Measurements from ENCODE around the gene FAAP20.

FAAP20 gene

DNA sequence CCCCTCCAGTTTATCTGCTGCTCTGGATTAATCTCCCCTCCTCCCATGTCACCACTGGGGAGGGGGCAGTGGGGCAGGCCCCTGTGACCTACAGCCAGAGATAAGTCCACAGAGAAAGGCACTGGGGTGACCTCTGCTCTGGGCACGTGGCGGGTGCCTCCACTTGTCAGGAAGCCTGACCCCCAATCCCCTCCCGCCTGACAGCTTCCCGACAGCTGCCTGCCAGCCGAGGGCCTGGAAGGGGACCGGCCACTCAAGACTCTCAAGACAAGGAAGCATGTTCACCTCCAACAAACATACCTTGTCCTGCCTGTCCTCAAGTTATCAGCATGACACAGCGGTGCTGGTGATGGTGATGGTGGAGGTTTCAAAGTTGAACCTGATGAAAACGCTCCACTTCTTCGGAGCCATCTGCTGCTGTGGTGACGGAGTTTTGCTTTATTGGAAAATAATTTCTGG lies 3.2 kb upstream of the FAAP20 start:
- TF ChIP-seq CTCF (IDR thresholded peaks at IDR 0.05): no peak
- peak overlapping the region; percentile 41 to 93 for H3K27ac ChIP-seq
- H3K36me3 ChIP-seq: no peaks in the 10 kb centered on the region
- intact Hi-C loops (cut with DNase I; ENCODE audit: low total_unique reads): loop anchor here (5.0 kb wide), 1 partner anchor 35 kb away; no protein-coding TSS in a partner anchor
- H3K27me3 ChIP-seq: no peaks in the 10 kb centered on the region
- no peak overlapping the region for H3K4me3 ChIP-seq
- DNase-seq: no peak
- H3K9me3 ChIP-seq: no peaks in the 10 kb centered on the region
- H3K4me1 ChIP-seq: peaks cover 8 to 53% (median 47%) of the 10 kb centered on the region in 4 donors

DNA sequence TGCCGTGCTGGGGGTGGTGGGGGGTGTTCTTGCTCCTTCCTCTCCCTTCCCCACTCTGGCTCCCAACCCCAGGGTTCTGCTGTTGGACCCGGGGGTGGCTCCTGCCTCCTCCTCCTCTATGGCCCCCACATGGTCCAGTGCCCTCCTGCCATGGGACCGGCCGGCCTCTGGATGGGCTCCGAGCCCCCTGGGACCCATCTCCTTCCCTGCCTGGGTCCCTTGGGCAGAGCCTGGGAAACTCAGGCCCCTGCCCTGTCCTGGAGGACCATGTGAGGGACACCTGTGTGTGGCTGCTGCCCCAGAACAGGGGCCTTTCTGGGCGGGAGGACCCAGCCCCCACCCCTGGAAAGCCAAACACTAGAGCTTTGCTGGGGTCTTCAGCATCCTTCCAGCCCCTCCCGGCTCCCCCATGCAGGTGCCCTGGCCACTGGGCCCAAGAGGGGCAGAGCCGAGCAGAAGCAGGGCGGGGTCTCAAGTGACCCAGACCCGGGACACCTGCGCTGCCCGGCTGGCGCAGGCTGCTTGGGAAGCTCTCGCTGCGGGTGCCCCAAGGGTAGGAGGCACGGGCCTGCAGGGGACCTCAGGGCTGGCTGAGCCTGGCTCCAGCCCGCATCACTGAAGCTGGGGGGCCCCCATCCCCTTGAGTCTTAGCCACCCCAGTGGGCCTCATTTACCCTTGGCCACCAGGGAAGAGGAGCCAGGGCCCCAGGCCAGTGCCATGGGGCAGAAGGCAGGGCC lies 2.5 kb upstream of the FAAP20 start:
- peaks cover 8 to 59% (median 52%) of the 10 kb centered on the region in 4 donors for H3K4me1 ChIP-seq
- H3K27ac ChIP-seq: peak overlapping the region; percentile 41 to 93
- intact Hi-C loops (cut with DNase I; ENCODE audit: low total_unique reads): loop anchor here (5.0 kb wide), 1 partner anchor 35 kb away; no protein-coding TSS in a partner anchor
- no peak overlapping the region for H3K4me3 ChIP-seq
- no peaks in the 10 kb centered on the region for H3K36me3 ChIP-seq
- H3K9me3 ChIP-seq: no peaks in the 10 kb centered on the region
- TF ChIP-seq CTCF (IDR thresholded peaks at IDR 0.05): no peak
- DNase-seq: no peak
- H3K27me3 ChIP-seq: no peaks in the 10 kb centered on the region

DNA sequence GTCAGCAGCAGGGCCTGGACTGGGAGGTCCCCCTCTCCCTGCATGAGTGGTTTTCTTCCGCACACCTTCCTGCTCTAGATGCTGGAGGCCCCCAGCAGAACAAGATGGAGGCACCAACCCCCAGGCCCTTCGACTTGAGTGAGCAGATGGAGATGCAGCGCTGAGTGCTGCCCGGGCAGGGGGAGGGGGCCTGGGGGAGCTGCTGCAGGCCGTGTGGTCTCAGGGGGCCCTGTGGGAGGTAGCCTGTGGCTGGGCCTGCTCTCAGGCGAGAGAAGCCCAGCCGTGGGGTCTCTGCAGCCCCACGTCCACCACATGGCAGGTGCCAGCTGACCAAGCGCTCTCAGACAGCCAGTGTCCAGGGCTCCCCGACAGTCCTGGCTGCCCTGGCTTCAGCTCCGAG lies 1.2 kb upstream of the FAAP20 start:
- DNase-seq: no peak
- TF ChIP-seq CTCF (IDR thresholded peaks at IDR 0.05): no peak
- H3K4me3 ChIP-seq: no peak overlapping the region
- H3K4me1 ChIP-seq: peaks cover 8 to 68% (median 62%) of the 10 kb centered on the region in 4 donors
- no peaks in the 10 kb centered on the region for H3K36me3 ChIP-seq
- intact Hi-C loops (cut with DNase I; ENCODE audit: low total_unique reads): loop anchor here (1.0 to 5.0 kb wide), 3 partner anchors 37 to 333 kb away; no protein-coding TSS in a partner anchor
- no peaks in the 10 kb centered on the region for H3K9me3 ChIP-seq
- peak overlapping the region; percentile 93 to 94 for H3K27ac ChIP-seq
- H3K27me3 ChIP-seq: no peaks in the 10 kb centered on the region

DNA sequence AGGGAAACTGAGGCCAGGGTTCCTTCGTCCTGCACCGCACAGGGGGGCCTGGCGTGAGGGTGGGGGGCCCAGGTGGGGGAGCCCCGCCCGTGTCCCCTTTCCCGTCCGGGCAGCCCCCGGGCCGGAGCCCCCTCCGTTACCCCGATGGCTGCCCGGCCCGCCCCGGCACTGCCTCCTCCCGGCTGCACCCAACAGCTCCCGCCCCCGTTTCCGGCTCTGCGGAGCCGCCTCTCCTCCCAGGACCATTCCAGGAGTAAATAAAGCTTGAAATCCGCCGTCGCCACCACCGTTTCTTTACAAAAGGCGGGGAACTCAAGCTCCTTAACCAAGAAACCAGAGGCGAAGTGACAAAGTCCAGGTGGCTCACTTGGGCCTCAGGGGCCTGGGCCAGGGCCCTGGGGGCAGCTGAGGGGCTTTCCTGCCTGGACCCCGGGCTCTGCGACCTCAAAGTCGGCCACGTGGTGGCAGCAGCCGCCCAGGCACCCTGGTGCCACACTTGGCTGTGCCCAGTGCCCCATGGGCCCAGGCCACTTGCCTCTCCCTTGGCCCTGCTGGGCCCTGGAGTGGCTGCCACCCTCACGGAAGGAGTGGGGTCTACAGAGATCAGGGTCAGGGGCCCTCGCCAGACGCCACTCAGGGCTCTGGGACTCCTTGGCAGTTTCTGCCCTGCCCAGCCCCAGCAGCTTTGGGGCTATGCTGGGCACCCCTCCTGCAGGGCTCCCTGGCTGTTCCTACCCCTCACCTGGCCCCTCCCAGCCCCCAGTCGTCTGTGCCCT lies 514 bp upstream of the FAAP20 start:
- intact Hi-C loops (cut with DNase I; ENCODE audit: low total_unique reads): loop anchor here (1.0 to 5.0 kb wide), 3 partner anchors 37 to 334 kb away; no protein-coding TSS in a partner anchor
- Histone ChIP-seq H3K9me3 (no peaks in the 10 kb centered on the region), H3K4me1 (peaks cover 8 to 68% (median 62%) of the 10 kb centered on the region in 4 donors), H3K36me3 (no peaks in the 10 kb centered on the region), H3K27ac (peak overlapping the region; percentile 93 to 94), H3K4me3 (peak overlapping the region; percentile 60 to 71), H3K27me3 (no peaks in the 10 kb centered on the region)
- DNase-seq: peak; percentile 91 to 96
- TF ChIP-seq CTCF (IDR thresholded peaks at IDR 0.05): peak; percentile 95 to 98

GRCh38 chr1:2193514-2194281 lies 874 bp downstream of the FAAP20 start:
- no peaks in the 10 kb centered on the region for H3K27me3 ChIP-seq
- peak overlapping the region; percentile 93 to 94 for H3K27ac ChIP-seq
- DNase-seq: no peak
- TF ChIP-seq CTCF (IDR thresholded peaks at IDR 0.05): no peak
- no peaks in the 10 kb centered on the region for H3K36me3 ChIP-seq
- H3K9me3 ChIP-seq: no peaks in the 10 kb centered on the region
- intact Hi-C loops (cut with DNase I; ENCODE audit: low total_unique reads): loop anchor here (2.0 kb wide), 1 partner anchor 335 kb away; no protein-coding TSS in a partner anchor
- peaks cover 0 to 57% (median 52%) of the 10 kb centered on the region in 4 donors for H3K4me1 ChIP-seq
- H3K4me3 ChIP-seq: peak overlapping the region; percentile 60 to 71
